A549 (cell line): Measurements from ENCODE around the gene LTK. TPM values are rescaled to one million over a fixed set of nuclear protein-coding genes. Genes with fewer than 3 reads are reported as not detected.

ENCODE experiments used
- ATAC-seq, 2 experiments: fragments of 200-7000 bp in 1 of 2; fragments of >200 bp in 1 of 2; cut with Nextera tagmentation in 1 of 2; cut with Tn5 transposase in 1 of 2; 3 replicates each; pipeline versions ENCODE4 v1.8.0 to v1.9.1; 2018 to 2020; ENCODE audit warnings: mild to moderate bottlenecking in 1 of 2, moderate library complexity in 1 of 2
- CTCF ChIA-PET: fragments of 300-600 bp; sonication (Branson Sonifier 250); formaldehyde crosslinking; extraction: SDS; loops from one replicate; lab custom pipeline; 2021; ENCODE audit warnings: antibody characterized with exemption, inconsistent platforms; lab: Yijun Ruan, JAX
- POLR2A ChIA-PET: fragments of 350-600 bp; formaldehyde crosslinking; extraction: SDS; loops from one replicate; lab custom pipeline; 2021; ENCODE audit warnings: antibody characterized with exemption, inconsistent platforms; lab: Yijun Ruan, JAX
- DNase-seq, 2 experiments: peaks; one replicate each; pipeline versions ENCODE4 v3.0.0 to v3.0.0-alpha.2; 2011 to 2016; ENCODE audit warnings: low read depth in 1 of 2, low spot score in 1 of 2
- FAIRE-seq: peaks from 2 replicates; lab custom pipeline; 2011; peaks lifted over from hg19 to GRCh38; lab: Jason Lieb, UNC
- H3K27ac ChIP-seq, 2 experiments: fragments of >200 bp; sonication (Bioruptor Twin); formaldehyde crosslinking; 3 replicates each; pipeline ENCODE4 v1.5.1; 2016 to 2017
- H3K4me1 ChIP-seq: fragments of >200 bp; sonication (Bioruptor Twin); formaldehyde crosslinking; 3 replicates; pipeline ENCODE4 v1.6.1; 2016
- H3K4me2 ChIP-seq: fragments of >200 bp; sonication (Bioruptor Twin); formaldehyde crosslinking; 3 replicates; pipeline ENCODE4 v1.6.1; 2016
- H3K4me3 ChIP-seq: fragments of >200 bp; sonication (Bioruptor Twin); formaldehyde crosslinking; 3 replicates; pipeline ENCODE4 v1.5.1; 2016
- H3K9me3 ChIP-seq: fragments of >200 bp; sonication (Bioruptor Twin); formaldehyde crosslinking; 3 replicates; pipeline ENCODE4 v1.6.1; 2016
- BHLHE40 ChIP-seq: IDR thresholded peaks from 2 replicates; pipeline ENCODE4 v1.6.1; 2012; ENCODE audit warnings: low read depth, low read length, inconsistent platforms
- CBX8 ChIP-seq: fragments of 200-600 bp; sonication (generic); IDR thresholded peaks from 2 replicates; pipeline ENCODE4 v1.6.1; 2016
- CHD4 ChIP-seq: fragments of 200-600 bp; sonication (generic); IDR thresholded peaks from 2 replicates; pipeline ENCODE4 v1.6.1; 2016; ENCODE audit warnings: antibody characterized with exemption, mild to moderate bottlenecking, borderline replicate concordance
- FOSL2 ChIP-seq, 2 experiments: fragments of 450-650 bp in 1 of 2; fragments of >200 bp in 1 of 2; sonication (Bioruptor Twin) in 1 of 2; formaldehyde crosslinking; IDR thresholded peaks; 2 replicates each; pipeline versions ENCODE4 v1.5.0 to v1.6.1; 2016 to 2020; ENCODE audit warnings: mild to moderate bottlenecking in 1 of 2, moderate library complexity in 1 of 2
- FOXS1 ChIP-seq: fragments of 250-450 bp; sonication (Bioruptor Pico); IDR thresholded peaks from 2 replicates; pipeline ENCODE4 v1.5.0; 2020; ENCODE audit warnings: mild to moderate bottlenecking, moderate library complexity
- HOXA7 ChIP-seq: fragments of 250-450 bp; sonication (Bioruptor Pico); IDR thresholded peaks from 2 replicates; pipeline ENCODE4 v1.5.0; 2020; ENCODE audit warnings: mild to moderate bottlenecking, moderate library complexity
- HOXB13 ChIP-seq: fragments of 250-450 bp; sonication (Bioruptor Pico); IDR thresholded peaks from 2 replicates; pipeline ENCODE4 v1.5.0; 2020; ENCODE audit warnings: low read depth, mild to moderate bottlenecking, moderate library complexity
- MYC ChIP-seq: IDR thresholded peaks from 2 replicates; pipeline ENCODE4 v1.6.1; 2012; ENCODE audit warnings: mild to moderate bottlenecking, inconsistent platforms, low read length, improper control_type of control experiment, borderline replicate concordance
- NR3C1 ChIP-seq: fragments of >200 bp; sonication (Bioruptor Twin); formaldehyde crosslinking; IDR thresholded peaks from 3 replicates; pipeline ENCODE4 v1.6.1; 2017
- POLR2A ChIP-seq: IDR thresholded peaks from 2 replicates; pipeline ENCODE4 v1.6.1; 2012; ENCODE audit warnings: mild to moderate bottlenecking, low read length
- POLR2AphosphoS2 ChIP-seq: conservative IDR thresholded peaks from 2 replicates; pipeline ENCODE4 v1.6.1; 2012; ENCODE audit warnings: low read length, improper control_type of control experiment, inconsistent platforms
- SREBF2 ChIP-seq: fragments of 450-650 bp; IDR thresholded peaks from 2 replicates; pipeline ENCODE4 v1.6.1; 2014; ENCODE audit warnings: mild to moderate bottlenecking, moderate library complexity
- TP53 ChIP-seq: fragments of 250-450 bp; sonication (Bioruptor Pico); IDR thresholded peaks from 2 replicates; pipeline ENCODE4 v1.5.0; 2021; ENCODE audit warnings: mild to moderate bottlenecking, moderate library complexity
- ZNF302 ChIP-seq: fragments of 250-450 bp; sonication (Bioruptor Pico); IDR thresholded peaks from 2 replicates; pipeline ENCODE4 v1.9.0; 2021; ENCODE audit warnings: inconsistent platforms, mild to moderate bottlenecking, moderate library complexity
- ZSCAN20 ChIP-seq: fragments of 250-450 bp; sonication (Bioruptor Pico); IDR thresholded peaks from 2 replicates; pipeline ENCODE4 v1.8.0; 2022; ENCODE audit warnings: mild to moderate bottlenecking, moderate library complexity
- WGBS: methylation state at CpG from one replicate; pipeline ENCODE4 v1.1.6; 2017; ENCODE audit errors: missing lambda C conversion rate; 5-methylcytosine and 5-hydroxymethylcytosine counted together
- polyA plus RNA-seq, 4 experiments: library from polyadenylated mRNA; depleted of rRNA in 3 of 4; stranded (reverse); fragments of >200 nt; fragmentation: RNase III in 1 of 4; extraction: RNeasy Plus Mini Kit Qiagen cat#74134 plus additional on column Dnase treatment in 1 of 4; gene quantifications; 2 replicates in 3 of 4; 3 replicates in 1 of 4; pipeline ENCODE4 v1.2.3, GENCODE V29; 2011 to 2017
- TF ChIP-seq, protein P1 (sequence below): IDR thresholded peaks from 2 replicates; pipeline ENCODE4 v1.6.1; 2012
- TF ChIP-seq, protein P2 (sequence below): fragments of >200 bp; sonication (Bioruptor Twin); formaldehyde crosslinking; IDR thresholded peaks from 2 replicates; pipeline ENCODE4 v1.6.1; 2016
- TF ChIP-seq, protein P3 (sequence below): fragments of >200 bp; sonication (Bioruptor Twin); formaldehyde crosslinking; IDR thresholded peaks from 3 replicates; pipeline ENCODE4 v1.5.1; 2016

LTK gene
- polyA plus RNA-seq, 2 of the 4 experiments (the other 2 are of a cell fraction), result 0.10 to 0.17 TPM

DNA sequence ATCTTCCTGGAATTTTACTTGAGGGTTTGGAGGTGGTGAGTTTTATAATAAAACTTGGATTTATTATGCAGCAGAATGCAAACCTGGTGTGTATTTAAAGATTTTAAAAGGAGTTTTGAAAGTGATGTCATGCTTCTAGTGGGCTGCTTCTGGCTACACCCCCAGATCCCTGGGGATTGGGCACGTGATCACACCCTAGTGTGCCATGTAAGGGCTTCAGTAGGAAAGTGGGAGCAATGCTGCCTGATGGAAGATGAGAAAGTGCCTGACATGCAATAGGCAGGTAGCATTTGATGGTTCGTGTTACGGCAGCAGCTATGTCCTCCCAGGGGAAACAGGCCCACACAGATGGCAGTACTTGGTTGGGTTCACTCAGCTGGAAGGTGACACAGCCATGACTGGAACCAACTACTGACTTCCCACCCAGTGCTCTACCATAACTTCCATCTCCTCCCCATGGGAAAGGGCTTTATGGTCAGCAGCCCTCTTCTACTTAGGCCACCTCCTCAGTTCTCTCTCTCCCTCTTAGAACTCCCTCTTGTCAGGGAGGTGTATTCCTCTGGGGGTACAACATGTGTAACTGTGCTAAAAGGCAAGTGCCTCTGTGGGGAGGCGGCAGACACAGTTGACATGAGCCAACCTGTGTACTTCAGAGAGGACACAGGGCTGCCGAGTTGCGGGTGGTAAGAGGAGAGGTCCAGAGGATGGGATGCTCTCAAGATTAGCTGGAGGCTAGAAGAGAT is 14.3 kb downstream of the LTK start:
- POLR2A ChIA-PET, result no interaction called here
- ATAC-seq (no peak), FAIRE-seq (no peak), DNase-seq (no peak)
- CTCF ChIA-PET, result interaction anchor here (0.5 kb wide), 1 partner anchor 767 kb away, joined by 3 read pairs; no protein-coding TSS in a partner anchor
- Histone ChIP-seq H3K4me3 (no peak overlapping the region), H3K4me2 (no peak overlapping the region), H3K4me1 (no peaks in the 10 kb centered on the region), H3K9me3 (no peaks in the 10 kb centered on the region), H3K27ac (no peak overlapping the region)
- 70% methylated on average over 6 of the region's 6 CpGs for WGBS
- TF ChIP-seq POLR2A (no peak), ZNF302 (no peak), CHD4 (no peak), HOXB13 (CRISPR knock-in tag) (no peak), HOXA7 (CRISPR knock-in tag) (no peak)
- TF ChIP-seq, protein P1, sequence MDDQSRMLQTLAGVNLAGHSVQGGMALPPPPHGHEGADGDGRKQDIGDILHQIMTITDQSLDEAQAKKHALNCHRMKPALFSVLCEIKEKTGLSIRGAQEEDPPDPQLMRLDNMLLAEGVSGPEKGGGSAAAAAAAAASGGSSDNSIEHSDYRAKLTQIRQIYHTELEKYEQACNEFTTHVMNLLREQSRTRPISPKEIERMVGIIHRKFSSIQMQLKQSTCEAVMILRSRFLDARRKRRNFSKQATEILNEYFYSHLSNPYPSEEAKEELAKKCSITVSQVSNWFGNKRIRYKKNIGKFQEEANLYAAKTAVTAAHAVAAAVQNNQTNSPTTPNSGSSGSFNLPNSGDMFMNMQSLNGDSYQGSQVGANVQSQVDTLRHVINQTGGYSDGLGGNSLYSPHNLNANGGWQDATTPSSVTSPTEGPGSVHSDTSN, result no peak

DNA sequence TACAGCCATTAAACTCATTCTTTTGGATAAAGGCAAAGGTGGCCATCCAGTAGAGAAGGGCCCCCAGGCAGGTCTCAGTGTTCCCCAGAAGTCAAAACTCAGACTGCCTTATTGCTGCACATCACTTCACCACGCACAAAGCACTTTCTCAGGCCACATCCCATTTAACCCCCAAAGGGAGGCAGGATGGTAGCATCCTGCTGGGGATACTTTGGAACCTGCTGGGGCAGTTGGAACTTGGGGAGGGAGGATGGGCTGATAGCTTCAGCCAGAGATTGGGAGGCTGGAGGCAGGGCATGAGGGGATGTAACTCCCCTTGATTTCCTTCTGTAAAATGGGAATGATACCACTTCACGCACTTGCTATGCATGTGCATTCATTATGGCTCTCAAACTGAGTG is 15.0 kb downstream of the LTK start:
- DNase-seq, result no peak
- WGBS, result 44% methylated on average over 2 of the region's 2 CpGs
- Histone ChIP-seq H3K4me2 (no peak overlapping the region), H3K4me3 (no peak overlapping the region), H3K4me1 (no peaks in the 10 kb centered on the region), H3K9me3 (no peaks in the 10 kb centered on the region), H3K27ac (no peak overlapping the region)
- CTCF ChIA-PET, result no interaction called here
- POLR2A ChIA-PET, result no interaction called here
- no peak for FAIRE-seq
- no peak for ATAC-seq
- TF ChIP-seq HOXA7 (CRISPR knock-in tag) (no peak), NR3C1 (no peak), BHLHE40 (no peak), POLR2A (no peak), SREBF2 (no peak), FOXS1 (no peak), TP53 (no peak), ZSCAN20 (CRISPR knock-in tag) (no peak), POLR2AphosphoS2 (no peak), CBX8 (no peak), MYC (no peak)
- TF ChIP-seq, protein P2, sequence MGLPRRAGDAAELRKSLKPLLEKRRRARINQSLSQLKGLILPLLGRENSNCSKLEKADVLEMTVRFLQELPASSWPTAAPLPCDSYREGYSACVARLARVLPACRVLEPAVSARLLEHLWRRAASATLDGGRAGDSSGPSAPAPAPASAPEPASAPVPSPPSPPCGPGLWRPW, result no peak
- TF ChIP-seq, protein P1, result no peak
- TF ChIP-seq, protein P3, sequence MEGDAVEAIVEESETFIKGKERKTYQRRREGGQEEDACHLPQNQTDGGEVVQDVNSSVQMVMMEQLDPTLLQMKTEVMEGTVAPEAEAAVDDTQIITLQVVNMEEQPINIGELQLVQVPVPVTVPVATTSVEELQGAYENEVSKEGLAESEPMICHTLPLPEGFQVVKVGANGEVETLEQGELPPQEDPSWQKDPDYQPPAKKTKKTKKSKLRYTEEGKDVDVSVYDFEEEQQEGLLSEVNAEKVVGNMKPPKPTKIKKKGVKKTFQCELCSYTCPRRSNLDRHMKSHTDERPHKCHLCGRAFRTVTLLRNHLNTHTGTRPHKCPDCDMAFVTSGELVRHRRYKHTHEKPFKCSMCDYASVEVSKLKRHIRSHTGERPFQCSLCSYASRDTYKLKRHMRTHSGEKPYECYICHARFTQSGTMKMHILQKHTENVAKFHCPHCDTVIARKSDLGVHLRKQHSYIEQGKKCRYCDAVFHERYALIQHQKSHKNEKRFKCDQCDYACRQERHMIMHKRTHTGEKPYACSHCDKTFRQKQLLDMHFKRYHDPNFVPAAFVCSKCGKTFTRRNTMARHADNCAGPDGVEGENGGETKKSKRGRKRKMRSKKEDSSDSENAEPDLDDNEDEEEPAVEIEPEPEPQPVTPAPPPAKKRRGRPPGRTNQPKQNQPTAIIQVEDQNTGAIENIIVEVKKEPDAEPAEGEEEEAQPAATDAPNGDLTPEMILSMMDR, result no peak
- TF ChIP-seq, all 56 proteins: peak for 0

DNA sequence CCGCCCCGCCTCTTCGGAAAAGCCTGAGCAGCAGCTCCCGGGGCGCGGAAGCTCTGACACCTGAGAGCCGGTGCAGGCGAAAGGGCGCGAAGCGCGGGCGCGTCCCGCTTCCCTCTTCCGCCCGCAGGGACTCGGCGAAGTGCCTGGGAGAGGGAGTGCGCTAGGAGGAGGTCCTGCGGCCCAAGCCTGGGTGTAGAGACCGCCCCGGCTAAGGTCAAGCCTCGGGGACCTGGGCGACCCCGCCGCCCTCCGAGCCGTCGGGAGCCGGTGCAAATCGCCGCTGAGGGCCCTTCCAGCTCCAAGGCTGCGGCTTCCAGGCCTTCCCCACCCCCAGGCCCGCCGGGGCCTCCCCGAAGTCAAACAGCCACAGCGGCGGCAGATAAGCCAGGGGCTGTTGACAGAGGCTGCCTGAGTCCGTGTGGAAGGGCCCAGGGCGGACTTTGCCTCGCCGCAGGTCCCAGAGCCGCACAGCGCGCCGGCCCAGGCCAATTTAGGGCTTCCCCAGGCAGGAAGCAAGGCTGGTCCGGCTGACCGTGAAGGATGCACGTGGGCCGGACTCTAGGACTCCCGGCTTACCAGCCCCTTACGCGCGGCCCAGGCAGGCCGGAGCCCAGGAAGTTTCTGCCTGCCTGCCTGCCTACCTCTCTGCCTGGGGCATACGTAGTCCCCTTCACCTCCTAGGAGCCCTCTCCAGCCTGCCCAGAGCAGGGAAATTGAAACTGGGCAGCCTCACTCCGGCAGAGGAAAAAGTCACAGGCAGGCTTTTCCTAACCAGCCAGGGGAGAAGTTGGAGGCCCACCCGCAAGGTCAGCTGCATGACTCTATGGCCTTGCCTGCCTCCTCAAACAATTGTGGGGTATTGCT is 17.7 kb downstream of the LTK start:
- FAIRE-seq (no peak), ATAC-seq (no peak)
- POLR2A ChIA-PET, result no interaction called here

More for the DNA sequence above, 17.7 kb downstream of the LTK start:
- Histone ChIP-seq H3K4me2 (no peak overlapping the region), H3K4me3 (no peak overlapping the region), H3K4me1 (peaks cover 7% of the 10 kb centered on the region; the same call in 2 of the 3 replicates), H3K9me3 (no peaks in the 10 kb centered on the region), H3K27ac (no peak overlapping the region)
- TF ChIP-seq FOSL2 (IDR thresholded peaks at IDR 0.05) (no peak), FOSL2 (CRISPR knock-in tag; IDR thresholded peaks at IDR 0.05) (no peak)
- TF ChIP-seq, protein P2, result no peak
- CTCF ChIA-PET, result interaction anchor here (0.6 to 1.1 kb wide), 3 partner anchors 14 to 30 kb away, joined by 3 to 4 read pairs (median 4); no protein-coding TSS in a partner anchor
- WGBS, result 95% methylated on average over 30 of the region's 59 CpGs
- no peak for DNase-seq
